Hematopoietic multipotent progenitor cell treated with erythropoietin and hydrocortisone succinate and interleukin-3 and kit ligand, for 17 days (in vitro differentiated cells): ENCODE measurements around the gene PPP2R1B.
"Not testable (repeated sequence)": the region's sequence is repeated elsewhere in the genome, so short reads cannot be mapped to it uniquely, and the experiment has no call there.

ENCODE experiments used
- DNase-seq: peaks from one replicate; pipeline ENCODE4 v3.0.0-alpha.2; 2015; ENCODE audit warnings: low spot score

The PPP2R1B gene

DNA sequence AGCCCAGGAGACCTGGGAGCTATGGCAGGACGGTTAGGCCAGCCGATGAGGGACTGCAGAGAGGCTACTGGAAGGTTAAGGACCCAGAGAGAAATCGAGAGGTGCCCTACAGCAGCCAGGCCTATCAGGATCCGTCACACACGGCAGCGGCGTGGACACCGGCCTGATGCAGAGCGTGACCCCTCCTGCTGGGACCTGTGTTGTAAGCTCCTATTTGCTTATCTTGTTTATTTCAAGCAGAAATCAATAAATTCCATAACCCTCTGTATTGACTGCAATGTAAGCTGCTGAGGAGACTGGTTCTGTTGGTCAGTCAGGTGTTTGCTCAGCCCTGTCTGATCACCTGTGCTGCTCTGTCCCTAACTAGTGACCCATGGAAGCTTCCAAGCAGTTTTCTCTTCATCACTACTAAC, 39.9 kb downstream of the PPP2R1B start:
- DNase-seq, result no peak

DNA sequence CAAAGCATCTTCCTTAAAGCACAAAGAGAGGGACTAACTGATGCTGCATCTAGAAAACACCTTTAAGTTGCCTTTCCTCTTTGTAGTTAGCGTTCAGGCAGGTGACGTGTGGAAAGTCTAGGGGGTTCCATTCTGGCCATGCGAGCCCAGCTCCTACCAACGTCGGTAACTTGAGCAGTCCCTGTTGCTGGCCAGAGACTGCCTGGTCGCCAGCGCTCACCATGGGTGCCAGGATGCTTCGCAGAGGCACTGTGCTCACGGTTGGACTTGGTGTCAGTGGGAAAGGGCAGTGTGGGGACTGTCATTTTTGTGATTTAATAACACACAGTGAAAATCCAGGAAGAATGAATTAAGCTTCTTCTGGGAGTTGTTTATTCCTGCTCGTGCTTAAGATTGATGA, 40.6 kb downstream of the PPP2R1B start:
- no peak for DNase-seq

DNA sequence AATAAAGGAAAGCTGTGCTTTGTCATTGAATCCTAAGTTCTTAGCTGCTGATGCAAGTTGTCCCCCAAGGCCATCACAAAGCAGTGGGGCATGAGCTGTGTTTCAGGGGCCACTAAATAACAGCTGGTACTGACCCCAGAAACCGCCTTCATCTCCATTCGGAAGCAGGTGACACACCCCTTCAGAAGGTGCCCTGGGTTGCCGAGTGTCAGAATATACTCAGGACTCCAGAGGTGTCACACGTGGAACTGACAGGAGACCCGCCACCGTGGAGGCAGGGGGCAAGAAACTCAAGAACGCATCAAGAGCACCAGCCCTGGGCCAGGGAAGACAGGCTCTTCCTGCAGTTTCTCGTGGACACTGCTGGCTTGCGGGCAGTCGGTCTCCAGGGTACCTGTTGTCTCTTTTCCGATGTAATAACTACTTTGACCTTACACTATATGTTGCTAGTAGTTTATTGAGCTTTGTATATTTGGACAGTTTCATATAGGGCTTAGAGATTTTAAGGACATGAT, 41.5 kb downstream of the PPP2R1B start:
- no peak for DNase-seq

DNA sequence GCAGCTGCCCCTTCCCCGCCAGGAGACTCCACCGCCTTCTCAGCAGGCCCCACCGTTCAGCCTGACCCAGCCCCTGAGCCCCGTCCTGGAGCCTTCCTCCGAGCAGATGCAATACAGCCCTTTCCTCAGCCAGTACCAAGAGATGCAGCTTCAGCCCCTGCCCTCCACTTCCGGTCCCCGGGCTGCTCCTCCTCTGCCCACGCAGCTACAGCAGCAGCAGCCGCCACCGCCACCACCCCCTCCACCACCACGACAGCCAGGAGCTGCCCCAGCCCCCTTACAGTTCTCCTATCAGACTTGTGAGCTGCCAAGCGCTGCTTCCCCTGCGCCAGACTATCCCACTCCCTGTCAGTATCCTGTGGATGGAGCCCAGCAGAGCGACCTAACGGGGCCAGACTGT, 42.6 kb downstream of the PPP2R1B start:
- no peak for DNase-seq

DNA sequence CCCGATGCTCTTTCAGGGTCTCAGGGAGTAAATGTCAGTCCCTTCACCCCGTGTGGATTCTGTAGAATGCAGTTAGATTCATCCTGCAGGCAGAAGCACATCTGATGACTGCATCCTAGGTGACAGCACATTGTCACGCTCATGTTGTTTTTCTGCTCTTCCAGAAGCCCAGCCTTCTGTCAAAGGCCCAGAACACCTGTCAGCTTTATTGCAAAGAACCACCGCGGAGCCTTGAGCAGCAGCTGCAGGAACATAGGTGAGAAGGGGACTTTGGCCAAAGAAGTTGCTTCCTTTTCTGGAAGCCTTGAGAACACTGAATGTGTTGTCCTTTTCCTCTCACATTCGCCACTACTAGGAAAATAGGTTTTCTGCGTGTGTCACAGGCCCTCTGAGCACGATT, 43.7 kb downstream of the PPP2R1B start:
- DNase-seq, result no peak

DNA sequence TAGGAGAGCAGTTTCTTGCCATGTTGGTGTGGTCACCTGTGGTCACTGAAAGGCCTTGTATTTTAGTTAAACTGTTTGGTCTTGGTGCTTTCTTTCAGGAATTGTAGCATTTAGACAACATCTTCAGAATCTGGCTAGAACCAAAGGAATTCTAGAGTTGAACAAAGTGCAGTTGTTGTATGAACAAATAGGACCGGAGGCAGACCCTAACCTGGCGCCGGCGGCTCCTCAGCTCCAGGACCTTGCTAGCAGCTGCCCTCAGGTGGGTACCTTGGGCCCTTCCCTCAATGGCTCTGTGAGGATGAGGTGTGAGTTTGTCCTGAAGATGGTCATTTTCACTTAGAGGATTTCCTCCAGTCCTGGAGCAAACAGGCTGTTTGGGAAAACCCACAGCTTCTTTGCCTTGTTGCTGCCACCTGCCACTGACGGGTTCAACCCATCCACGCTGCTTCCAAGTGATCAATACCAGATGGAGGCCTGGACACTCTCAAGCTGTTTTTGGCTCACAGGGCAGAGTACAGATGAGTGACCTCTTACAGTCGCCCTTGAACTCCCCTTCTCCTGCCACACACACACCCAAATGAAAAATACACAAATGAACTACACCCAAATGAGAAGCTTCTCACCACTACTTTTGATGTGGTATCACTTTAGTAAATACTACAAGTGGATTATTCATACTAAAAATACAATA, 45.2 kb downstream of the PPP2R1B start:
- DNase-seq, result no peak

DNA sequence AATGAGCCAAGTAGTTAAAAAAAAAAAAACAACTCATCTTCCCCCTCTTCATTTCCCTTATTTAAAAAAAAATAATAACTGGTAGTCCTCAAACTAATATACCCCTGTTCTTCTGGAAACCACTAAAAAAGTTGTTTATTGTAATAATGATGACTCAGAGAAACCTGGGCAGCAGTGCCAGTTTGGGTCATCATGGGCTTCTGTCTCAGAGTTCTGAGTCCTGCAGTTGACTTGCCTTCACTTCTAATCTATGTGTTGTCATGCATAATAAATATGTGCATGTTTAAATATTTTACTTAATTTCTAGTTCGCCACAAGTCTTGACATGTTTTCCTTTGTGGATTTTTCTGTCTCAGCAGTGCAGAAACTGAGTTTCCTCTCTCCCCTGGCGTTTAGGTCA, 46.8 kb downstream of the PPP2R1B start:
- DNase-seq, result no peak

DNA sequence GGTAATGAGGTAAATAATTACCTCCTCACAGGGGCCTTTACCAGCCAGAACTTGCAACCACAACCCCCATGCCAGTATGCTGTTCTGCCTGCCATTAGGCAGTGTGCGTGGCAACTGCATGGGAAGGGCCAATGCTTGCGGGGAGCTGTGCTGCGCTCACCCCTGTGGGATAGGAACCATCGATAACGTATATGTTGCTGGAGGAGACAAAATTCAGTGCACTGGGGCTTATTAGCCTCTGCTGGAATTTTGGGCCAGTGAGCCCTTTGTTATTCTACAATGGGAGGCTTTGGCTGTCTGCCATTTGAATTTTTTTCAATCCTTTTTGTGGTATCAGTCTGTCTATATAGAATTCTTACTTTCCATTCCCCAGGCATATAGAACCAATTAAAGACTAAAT, 47.3 kb downstream of the PPP2R1B start:
- no peak for DNase-seq

DNA sequence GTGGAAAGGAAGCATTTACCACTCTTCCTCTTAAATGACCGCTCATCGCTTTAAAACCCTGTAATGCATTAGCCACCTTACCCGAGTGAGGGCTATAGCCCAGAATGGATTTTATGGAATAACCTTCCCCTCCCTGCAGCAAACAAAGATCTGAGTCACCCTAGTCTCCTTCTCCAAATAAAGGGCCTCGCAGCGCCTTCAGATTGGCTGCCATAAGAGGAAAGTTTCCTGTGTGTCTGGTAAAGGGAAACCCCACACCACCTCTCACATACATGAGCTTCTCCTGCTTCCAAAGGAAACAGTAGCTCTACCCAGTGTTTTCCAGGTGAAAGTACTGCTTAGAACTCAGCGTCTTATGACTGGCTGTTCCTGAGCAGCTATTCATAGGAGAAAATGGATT, 47.8 kb downstream of the PPP2R1B start:
- no peak for DNase-seq

DNA sequence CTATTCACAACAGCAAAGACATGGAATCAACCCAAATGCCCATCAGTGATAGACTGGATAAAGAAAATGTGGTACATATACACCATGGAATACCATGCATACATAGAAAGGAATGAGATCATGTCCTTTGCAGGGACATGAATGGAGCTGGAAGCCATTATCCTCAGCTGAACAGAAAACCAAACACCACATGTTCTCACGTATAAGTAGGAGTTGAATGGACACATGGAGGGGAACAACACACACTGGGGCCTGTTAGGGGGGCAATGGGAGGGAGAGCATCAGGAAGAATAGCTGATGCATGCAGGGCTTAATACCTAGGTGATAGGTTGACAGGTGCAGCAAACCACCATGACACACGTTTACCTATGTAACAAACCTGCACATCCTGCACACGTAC, 48.5 kb downstream of the PPP2R1B start:
- DNase-seq, result not testable (repeated sequence)

DNA sequence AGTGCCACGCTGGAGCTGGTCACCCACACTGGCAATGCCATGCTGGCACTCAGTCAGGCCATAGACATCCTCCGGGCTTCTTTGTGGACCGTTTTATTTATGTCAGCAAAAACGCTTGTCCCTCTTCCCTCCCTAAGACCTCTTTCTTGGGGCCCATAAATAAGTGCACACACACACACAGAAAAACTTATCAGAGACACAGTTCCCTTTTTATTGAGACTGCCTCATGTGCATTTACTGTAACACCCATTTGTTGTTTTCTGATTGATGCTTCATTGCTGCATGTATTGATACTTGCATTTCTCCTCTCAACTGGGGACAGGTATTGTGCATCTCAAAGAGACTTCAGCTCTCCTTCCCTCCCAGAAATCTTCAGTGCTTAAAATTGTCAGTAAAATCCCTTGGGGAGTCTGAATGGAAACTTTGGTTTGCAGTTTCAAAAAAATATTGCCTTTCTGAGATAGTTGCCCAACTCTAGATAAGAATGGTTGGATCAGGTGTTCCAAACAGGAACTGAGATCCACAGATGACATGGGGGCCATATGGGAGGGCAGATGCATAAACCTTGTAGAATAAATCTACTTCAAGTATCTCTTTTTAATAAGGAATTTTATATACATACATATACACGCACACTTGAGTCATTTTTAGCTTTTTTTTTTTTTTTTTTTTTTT, 50.9 kb downstream of the PPP2R1B start:
- no peak for DNase-seq

DNA sequence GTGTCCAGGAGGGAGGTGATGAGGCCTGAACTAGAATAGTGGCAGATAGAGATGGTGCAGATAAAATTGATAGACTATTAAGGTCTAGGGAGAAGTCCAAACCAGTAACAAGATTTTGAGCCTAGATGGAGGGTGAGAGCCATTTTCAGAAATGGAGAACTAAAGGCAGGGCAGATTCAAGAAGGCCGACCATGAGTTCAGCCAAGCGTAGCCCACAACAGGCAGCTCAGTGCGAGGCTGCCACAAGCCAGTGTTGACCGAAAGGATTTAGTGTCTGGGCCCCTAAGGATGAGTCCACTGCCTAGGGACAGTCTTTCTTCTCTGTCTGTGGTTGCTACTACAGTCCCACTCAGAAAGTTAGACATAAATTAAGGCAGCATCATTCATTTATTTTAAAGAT, 51.7 kb downstream of the PPP2R1B start:
- no peak for DNase-seq

DNA sequence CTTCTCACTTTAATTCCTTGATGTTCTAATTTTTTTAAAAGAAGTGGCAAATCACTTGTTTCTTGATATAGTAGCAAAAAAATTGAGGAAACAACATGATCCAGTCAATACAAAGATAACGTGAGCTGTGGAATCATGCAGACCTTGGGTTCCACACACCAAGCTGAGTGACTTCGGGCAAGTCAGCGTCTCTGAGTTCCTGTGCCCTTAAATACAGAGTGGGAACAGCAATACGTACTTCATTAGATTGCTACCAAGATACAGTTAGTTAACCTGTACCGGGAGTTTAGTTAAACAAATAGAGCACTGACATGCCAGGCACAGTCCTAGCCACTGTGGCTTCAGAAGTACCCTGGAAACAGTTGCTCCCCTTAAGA, 58.5 kb downstream of the PPP2R1B start:
- DNase-seq, result no peak

DNA sequence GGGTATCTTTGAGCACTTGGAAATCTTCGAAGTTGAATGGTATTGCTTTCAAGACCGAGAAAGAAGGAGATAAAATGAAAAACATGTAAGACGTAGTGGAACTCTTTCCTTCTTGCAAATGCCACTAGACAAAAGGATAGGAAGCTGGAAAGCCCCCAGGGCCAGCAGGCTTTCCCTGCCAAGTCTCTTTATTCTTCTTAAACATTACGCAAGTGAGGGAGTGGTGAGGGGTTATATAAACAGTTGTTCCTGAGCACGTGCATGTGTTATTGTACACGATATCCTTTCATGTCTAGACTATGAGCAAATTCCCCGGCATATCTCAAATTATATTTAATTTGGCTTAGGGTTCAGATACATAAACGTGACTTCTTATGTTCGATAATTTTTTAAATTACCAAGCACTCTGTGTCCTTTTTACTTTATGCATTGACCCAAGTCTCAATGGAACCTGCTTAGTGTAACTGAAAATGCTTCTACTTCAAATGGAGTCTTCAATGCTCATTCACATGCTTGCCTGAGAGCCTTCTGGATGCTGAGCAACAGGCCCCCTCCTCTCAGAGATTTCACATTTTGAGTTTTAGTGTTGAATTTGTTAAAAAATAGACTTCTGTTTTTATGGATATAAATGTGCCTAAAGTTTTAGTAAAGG, 59.0 kb downstream of the PPP2R1B start:
- DNase-seq, result no peak

DNA sequence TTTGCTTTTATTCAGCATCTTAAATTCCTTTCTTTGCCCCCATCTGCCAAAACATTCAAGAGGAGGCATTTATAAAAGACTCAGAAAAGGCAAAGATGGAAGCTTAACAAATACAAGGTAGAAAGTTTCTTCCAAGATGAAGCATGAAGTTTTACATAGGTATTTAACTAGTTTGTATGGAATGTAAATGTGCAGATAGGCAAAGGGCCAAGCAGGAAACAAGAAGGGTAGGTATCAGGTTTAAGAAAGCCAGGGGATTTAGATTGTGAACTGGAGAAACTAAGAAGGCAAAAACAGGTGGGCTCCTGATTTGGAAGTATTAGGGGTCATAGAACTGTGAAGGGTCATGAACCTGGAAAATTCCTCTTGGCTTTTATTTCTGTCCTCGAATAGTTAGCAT, 62.6 kb downstream of the PPP2R1B start:
- no peak for DNase-seq

DNA sequence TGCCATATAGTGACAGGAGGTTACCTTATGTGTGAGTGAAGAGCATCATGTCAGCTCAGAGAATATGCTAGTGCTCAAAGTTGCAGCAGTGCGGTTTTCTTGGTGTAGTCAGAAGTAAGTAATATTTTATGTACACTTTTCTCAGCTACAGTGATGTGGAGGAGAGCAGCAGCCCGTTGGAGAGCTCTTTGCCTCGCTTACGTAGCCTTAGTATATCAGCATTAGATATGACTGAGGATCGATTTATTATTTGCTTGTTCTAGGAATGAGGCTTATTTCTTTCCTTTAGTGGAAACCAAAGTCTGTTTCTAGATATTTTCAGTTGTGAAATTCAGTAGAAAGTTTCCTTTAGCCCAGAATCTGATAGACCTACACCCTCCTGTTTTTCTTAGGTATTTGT, 63.6 kb downstream of the PPP2R1B start:
- no peak for DNase-seq

DNA sequence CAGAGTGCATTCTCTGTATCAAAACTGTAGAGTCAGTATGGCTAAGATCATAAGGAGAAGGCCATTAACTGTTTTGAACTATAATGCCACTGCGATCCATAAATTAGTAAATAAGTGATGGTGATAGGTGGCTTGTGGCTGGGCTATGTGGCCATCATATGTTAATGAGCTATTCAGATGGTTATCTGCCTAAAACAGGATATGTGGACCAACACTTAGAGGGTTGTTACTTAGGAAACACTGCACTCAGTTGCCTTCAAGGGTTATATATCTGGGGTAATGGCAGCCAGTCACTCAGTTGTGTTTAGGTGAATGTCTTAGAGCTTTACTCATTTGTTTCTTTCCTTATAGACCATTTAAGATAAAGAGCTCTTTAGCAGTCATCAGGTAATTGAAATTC, 66.0 kb downstream of the PPP2R1B start:
- DNase-seq, result no peak

DNA sequence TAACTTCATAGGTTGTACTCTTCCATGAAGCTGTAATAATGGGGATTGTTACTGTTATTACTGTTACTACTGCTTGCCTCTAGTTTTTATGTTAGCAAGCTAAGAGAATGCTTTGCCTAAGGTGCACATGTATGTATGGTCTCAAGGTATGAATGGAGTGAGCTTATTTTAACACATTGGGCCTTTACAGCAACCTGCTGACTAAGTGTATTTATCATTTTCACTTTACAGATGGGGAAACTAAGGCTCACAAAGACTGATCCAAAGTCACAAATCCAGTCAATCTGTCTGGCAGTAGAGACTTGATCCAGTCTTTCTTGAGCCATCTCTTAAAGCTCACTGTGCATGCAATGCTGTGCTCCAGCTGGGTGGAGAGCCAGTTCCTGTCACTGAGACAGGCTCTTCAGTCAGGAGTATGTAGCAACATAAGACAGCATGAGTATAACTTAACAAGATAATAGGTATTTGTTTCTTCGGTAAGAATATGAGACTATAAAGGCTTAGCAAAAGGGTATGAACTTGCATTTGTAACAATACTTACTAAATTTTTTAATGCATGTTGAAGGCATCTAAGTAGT, 66.5 kb downstream of the PPP2R1B start:
- DNase-seq, result peak; percentile 47

DNA sequence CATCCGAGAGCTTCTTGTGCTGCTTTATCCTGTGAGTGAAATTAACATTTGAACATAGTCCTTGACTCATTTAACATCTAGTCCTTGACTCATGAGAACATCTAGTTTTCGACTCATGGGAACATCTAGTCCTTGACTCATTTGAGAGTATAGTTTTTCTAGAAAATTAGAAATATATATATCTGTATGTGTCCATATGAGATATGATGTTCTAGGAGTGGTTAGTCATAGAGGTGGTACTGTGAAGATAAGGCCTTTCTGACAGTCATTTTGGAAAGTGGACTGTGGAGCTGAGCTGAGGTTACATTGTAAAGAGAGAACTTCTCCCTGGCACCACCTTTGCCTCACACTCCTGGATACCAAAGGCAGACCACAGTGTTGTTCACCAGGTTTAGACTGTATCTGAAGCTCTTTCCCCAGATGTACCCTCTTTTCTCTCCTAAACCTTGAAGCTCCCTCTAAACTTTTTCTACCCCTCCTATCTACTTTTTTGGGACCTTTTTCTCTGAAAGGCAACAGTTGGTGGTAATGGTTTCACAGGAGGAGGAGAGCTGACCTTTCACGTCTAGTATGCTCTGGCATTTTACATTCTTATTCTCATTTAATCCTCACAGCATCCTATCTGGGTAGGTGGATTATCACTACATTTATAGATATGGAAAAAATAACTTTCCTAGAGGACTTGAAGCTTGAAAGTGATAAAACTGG, 67.2 kb downstream of the PPP2R1B start:
- peak; percentile 76 for DNase-seq

DNA sequence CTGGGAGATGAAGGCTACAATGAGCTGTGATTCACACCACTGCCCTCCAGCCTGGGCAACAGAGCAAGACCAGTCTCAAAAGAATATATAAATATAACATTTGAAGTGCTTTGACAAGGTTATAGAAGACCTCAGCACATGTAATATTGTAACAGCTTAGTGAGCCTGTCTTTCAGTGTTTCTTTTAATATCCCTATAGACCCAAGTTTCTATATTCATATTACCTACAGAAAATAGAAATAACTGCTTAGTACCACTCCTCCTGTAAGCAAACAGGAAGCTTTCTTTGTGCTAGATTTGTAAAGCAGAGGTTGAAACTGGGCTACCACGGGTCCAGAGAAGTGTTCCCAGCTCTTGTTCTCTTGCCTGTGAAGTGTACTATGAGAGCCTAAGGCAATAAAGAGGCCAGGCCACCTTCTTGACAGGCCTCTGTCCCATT, 68.2 kb downstream of the PPP2R1B start:
- DNase-seq, result peak; percentile 36

DNA sequence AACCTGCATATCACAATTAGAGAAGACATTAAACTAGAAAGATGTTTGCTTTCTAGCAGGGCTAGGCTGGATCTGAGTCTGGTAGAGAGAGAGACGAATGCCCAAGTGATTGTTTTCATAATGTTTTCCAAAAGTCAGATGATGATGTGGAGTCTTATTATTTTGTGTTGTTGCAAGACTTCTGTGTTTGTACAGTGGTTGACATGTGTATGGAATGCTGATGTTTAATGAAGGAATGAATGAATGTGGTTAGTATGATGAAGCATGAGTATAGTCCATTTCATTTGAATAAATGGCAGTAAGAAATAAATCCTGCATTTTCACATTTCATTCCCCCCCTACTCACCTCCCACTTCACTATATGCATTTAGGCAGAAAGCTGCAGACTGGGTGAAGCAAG, 69.6 kb downstream of the PPP2R1B start:
- DNase-seq, result no peak

DNA sequence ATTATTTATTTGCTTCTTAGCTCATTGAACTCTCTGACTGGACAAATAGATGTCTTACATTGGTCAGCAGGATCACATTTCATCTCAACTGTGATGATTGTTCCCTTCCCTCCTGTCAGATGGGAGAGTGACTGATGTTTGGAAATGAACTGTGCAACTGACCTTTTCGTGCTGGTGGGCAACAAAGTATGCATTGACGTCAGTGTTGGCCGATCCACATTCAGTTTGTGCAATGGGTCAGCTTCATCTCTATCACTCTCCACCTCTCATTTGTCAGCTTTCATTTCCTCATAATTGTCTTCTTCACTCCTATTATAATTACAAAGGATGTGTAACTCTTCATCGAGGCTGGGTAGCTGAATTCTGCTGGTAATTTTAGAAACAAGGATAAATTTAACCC, 71.3 kb downstream of the PPP2R1B start:
- no peak for DNase-seq
